H1 (cell line): ENCODE results near the gene ZNF280C. TPM values are rescaled to one million over a fixed set of nuclear protein-coding genes. Genes with fewer than 3 reads are reported as not detected.

Experiments used
- CHD7 ChIP-seq: fragments of 300-600 bp; sonication (generic); IDR thresholded peaks from 2 replicates; pipeline ENCODE4 v1.7.1; 2012; ENCODE audit warnings: low read length, moderate library complexity, mild to moderate bottlenecking, inconsistent platforms; ENCODE audit not compliant: insufficient replicate concordance
- CTCF ChIP-seq, 3 experiments: IDR thresholded peaks; 1 replicate in 2 of 3; 2 replicates in 1 of 3; pipeline versions ENCODE4 v1.5.1 to v1.6.1; 2011; ENCODE audit warnings: low read length in 3 of 3, mild to moderate bottlenecking in 3 of 3, inconsistent platforms in 2 of 3, low read depth in 1 of 3, moderate library complexity in 1 of 3; ENCODE audit not compliant: insufficient read depth in 1 of 3; ENCODE audit errors: control extremely low read depth in 1 of 3
- KDM4A ChIP-seq: IDR thresholded peaks from one replicate; pipeline ENCODE4 v1.7.1; 2012; ENCODE audit warnings: low read depth, mild to moderate bottlenecking, moderate library complexity, low read length, inconsistent platforms; ENCODE audit not compliant: severe bottlenecking
- MAFK ChIP-seq: IDR thresholded peaks from 2 replicates; pipeline ENCODE4 v1.6.1; 2012; ENCODE audit warnings: low read depth, mild to moderate bottlenecking, improper control_type of control experiment, low read length
- NANOG ChIP-seq: IDR thresholded peaks from 2 replicates; pipeline ENCODE4 v1.6.1; 2011; ENCODE audit warnings: low read length, low read depth, mild to moderate bottlenecking, inconsistent platforms; ENCODE audit not compliant: insufficient read depth, poor library complexity, severe bottlenecking
- PHF8 ChIP-seq: fragments of 200-600 bp; sonication (generic); conservative IDR thresholded peaks from 2 replicates; pipeline ENCODE4 v1.7.1; 2012; ENCODE audit warnings: low read depth, mild to moderate bottlenecking, inconsistent platforms, low read length, moderate library complexity
- RAD21 ChIP-seq, 2 experiments: IDR thresholded peaks in 1 of 2; conservative IDR thresholded peaks in 1 of 2; 2 replicates each; pipeline ENCODE4 v1.6.1; 2011; ENCODE audit warnings: low read depth in 2 of 2, low read length in 2 of 2, improper control_type of control experiment in 1 of 2, inconsistent platforms in 1 of 2, mild to moderate bottlenecking in 1 of 2, moderate library complexity in 1 of 2
- SP1 ChIP-seq: IDR thresholded peaks from 2 replicates; pipeline ENCODE4 v1.6.1; 2011; ENCODE audit warnings: low read depth, low read length
- polyA plus RNA-seq, 7 experiments: library from polyadenylated mRNA; depleted of rRNA in 3 of 7; stranded (reverse) in 5 of 7; unstranded in 2 of 7; fragments of >200 nt in 5 of 7; fragments of 200-250 nt in 2 of 7; gene quantifications; 1 replicate in 5 of 7; 2 replicates in 1 of 7; 4 replicates in 1 of 7; pipeline versions ENCODE4 v1.2.1 to v1.2.3, GENCODE V29; 2011 to 2013; ENCODE audit warnings: missing spikeins in 2 of 7, mixed read lengths in 2 of 7
- total RNA-seq: library from RNA; stranded (reverse); fragmentation: NEBNext Ultra II Directional; extraction: Animal tissue kit (Norgen Biotek cat#: 25700); gene quantifications from 2 replicates; pipeline ENCODE4 v1.2.1, GENCODE V29; 2021

The ZNF280C gene
- total and polyA plus RNA-seq, 2 of the 8 experiments (the other 6 are each of a cell fraction or from before 2014, with no cell fraction given) = 8.4 to 13.4 TPM

- TF ChIP-seq CHD7 (no peak), MAFK (no peak), NANOG (no peak), PHF8 (no peak), KDM4A (no peak), CTCF (IDR thresholded peaks at IDR 0.05; ENCODE audit: control extremely low read depth in 1 of 3, insufficient read depth in 1 of 3, low read depth in 1 of 3, low read length in 3 of 3) (no peak), RAD21 (IDR thresholded peaks at IDR 0.05 in 1 of 2, conservative IDR thresholded peaks at IDR 0.05 in 1 of 2; ENCODE audit: low read depth in 2 of 2, low read length in 2 of 2) (no peak), SP1 (no peak)
These were observed 14.8 kb downstream of the ZNF280C start (continued) for GRCh38 chrX:130253916-130254315.
